NT2/D1 (cell line): ENCODE data around the gene CLASP1.
"Not testable (repeated sequence)": the region's sequence is repeated elsewhere in the genome, so short reads cannot be mapped to it uniquely, and the experiment has no call there.

ENCODE experiments used
- DNase-seq: peaks from one replicate; pipeline ENCODE4 v3.0.0-alpha.2; 2011; ENCODE audit warnings: low read depth, low spot score
- H3K27me3 ChIP-seq: 2 replicates; pipeline ENCODE4 v1.6.0; 2011; ENCODE audit warnings: mild to moderate bottlenecking; ENCODE audit not compliant: insufficient read length, insufficient read depth
- H3K36me3 ChIP-seq: 2 replicates; pipeline ENCODE4 v1.6.1; 2011; ENCODE audit warnings: mild to moderate bottlenecking, low read length, mixed read lengths; ENCODE audit not compliant: insufficient read depth, insufficient read length
- H3K4me1 ChIP-seq: 2 replicates; pipeline ENCODE4 v1.5.1; 2011; ENCODE audit not compliant: insufficient read depth, insufficient read length
- H3K4me3 ChIP-seq: 2 replicates; pipeline ENCODE4 v1.5.1; 2011; ENCODE audit warnings: low read depth; ENCODE audit not compliant: insufficient read length
- H3K9ac ChIP-seq: 2 replicates; pipeline ENCODE4 v1.6.0; 2011; ENCODE audit warnings: low read depth; ENCODE audit not compliant: insufficient read length
- H3K9me3 ChIP-seq: 2 replicates; pipeline ENCODE4 v1.5.1; 2011; ENCODE audit warnings: mild to moderate bottlenecking, low read length; ENCODE audit not compliant: insufficient read depth
- SUZ12 ChIP-seq: IDR thresholded peaks from 2 replicates; pipeline ENCODE4 v1.6.1; 2011; ENCODE audit not compliant: insufficient read length, insufficient read depth; ENCODE audit errors: extremely low read depth
- YY1 ChIP-seq: IDR thresholded peaks from 2 replicates; pipeline ENCODE4 v1.6.1; 2011; ENCODE audit not compliant: insufficient read length, insufficient read depth
- ZNF274 ChIP-seq: IDR thresholded peaks from 2 replicates; pipeline ENCODE4 v1.6.1; 2011; ENCODE audit warnings: mild to moderate bottlenecking, low read depth, low read length

Gene CLASP1

DNA sequence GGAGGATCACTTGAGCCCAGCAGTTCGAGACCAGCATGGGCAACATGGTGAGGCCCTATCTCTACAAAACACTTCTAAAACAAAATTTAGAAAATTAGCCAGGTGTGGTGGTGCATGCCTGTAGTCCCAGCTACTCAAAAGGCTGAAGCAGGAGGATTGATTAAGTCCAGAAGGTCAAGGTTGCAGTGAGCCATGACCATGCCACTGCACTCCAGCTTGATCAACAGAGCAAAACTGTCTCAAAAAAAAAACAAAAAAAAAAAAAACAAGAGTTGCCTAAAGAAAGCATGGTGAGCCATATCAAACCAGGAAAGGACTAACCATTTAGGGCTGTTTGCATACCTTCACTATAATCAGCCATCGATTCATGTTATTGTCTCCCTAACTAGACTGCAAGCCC lies 4.5 kb downstream of the CLASP1 start:
- Histone ChIP-seq H3K9ac (no peak overlapping the region), H3K4me1 (no peaks in the 10 kb centered on the region), H3K4me3 (no peak overlapping the region), H3K9me3 (no peaks in the 10 kb centered on the region), H3K27me3 (no peaks in the 10 kb centered on the region), H3K36me3 (peaks cover 6% of the 10 kb centered on the region)
- DNase-seq = no peak
- no peak for TF ChIP-seq YY1
- TF ChIP-seq SUZ12 = no peak
- no peak for TF ChIP-seq ZNF274

DNA sequence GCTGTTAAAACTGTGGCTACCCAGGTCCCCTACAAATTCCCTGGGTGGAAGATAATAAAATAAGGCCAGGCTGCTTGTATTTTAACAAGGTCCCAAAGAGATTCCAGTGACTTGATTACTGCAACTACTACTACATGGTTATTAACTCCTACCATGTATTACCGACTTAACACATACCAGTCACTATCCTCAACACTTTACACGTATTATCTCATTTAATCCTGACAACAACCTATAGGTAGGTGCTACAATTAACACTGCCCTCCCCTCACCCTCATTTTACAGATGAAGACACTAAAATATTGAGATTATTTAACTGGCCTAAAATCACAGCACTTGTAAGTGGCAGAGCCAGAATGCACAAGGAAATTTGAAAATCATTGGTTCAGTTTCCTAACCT lies 5.4 kb downstream of the CLASP1 start:
- H3K4me3 ChIP-seq = no peak overlapping the region
- no peak for TF ChIP-seq SUZ12
- no peak for TF ChIP-seq ZNF274
- no peak for TF ChIP-seq YY1
- DNase-seq = no peak
- H3K9me3 ChIP-seq = no peaks in the 10 kb centered on the region; the same call in 1 of the 2 replicates
- no peak overlapping the region for H3K9ac ChIP-seq
- peaks cover 6% of the 10 kb centered on the region for H3K36me3 ChIP-seq
- H3K27me3 ChIP-seq = no peaks in the 10 kb centered on the region
- no peaks in the 10 kb centered on the region for H3K4me1 ChIP-seq

DNA sequence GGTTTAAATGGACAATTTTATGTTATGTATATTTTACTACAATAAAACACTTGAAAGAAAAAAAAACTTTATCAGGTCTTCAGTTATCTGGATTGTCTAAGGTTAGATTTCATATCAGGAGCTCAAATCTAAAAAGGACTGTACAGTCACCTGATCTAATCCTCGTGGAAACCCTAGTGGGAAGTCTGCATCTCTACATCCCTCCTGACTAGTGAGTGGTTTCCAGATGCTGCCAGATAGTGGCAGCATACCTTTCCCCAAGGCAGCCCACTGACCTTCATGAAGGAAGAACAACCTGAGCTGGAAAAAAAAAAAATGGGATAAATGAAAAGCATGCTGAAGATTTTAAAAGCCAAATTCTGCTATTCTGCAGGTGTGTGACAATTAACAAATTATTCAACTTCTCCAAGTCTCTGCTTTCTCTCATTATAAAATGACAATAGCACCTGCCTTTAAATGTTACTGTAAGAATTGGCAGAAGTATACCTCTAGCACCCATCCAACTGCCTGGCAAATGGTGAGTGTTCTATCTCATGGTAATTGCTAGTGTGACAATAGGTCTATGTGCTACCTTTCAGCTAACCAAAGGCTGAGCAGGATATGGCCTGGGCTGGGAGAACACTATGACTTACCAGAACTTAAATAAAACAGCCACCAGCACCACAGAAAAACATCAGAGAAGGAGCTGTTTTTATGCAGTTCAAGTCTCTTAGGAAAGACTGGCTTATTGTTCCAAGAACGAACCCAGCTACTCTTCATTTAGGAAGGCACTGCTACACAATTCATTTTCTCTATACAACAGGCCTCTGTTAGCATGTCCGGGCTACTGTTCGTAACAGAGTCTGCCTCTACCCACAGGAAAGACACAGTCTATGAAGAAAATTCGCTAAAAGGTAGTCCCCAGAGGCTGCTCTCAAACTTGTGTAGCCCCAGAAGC lies 8.6 kb downstream of the CLASP1 start:
- no peak overlapping the region for H3K9ac ChIP-seq
- TF ChIP-seq ZNF274 (no peak), YY1 (no peak), SUZ12 (no peak)

DNA sequence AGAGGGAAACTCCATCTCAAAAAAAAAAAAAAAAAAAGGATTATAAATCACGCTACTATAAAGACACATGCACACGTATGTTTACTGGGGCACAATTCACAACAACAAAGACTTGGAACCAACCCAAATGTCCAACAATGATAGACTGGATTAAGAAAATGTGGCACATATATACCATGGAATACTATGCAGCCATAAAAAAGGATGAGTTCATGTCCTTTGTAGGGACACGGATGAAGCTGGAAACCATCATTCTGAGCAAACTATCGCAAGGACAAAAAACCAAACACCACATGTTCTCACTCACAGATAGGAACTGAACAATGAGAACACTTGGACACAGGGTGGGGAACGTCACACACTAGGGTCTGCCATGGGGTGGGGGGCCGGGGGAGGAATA lies 9.4 kb downstream of the CLASP1 start:
- peaks cover 20% of the 10 kb centered on the region for H3K9me3 ChIP-seq
- DNase-seq, H3K27me3 ChIP-seq, H3K36me3 ChIP-seq, H3K4me3 ChIP-seq, H3K4me1 ChIP-seq, H3K9ac ChIP-seq: not testable (repeated sequence)

More for the DNA sequence above, 8.6 kb downstream of the CLASP1 start:
- H3K27me3 ChIP-seq = no peaks in the 10 kb centered on the region
- no peaks in the 10 kb centered on the region for H3K4me1 ChIP-seq
- no peak for DNase-seq
- no peak overlapping the region for H3K4me3 ChIP-seq
- peaks cover 6% of the 10 kb centered on the region for H3K36me3 ChIP-seq
- peaks cover 20% of the 10 kb centered on the region for H3K9me3 ChIP-seq

DNA sequence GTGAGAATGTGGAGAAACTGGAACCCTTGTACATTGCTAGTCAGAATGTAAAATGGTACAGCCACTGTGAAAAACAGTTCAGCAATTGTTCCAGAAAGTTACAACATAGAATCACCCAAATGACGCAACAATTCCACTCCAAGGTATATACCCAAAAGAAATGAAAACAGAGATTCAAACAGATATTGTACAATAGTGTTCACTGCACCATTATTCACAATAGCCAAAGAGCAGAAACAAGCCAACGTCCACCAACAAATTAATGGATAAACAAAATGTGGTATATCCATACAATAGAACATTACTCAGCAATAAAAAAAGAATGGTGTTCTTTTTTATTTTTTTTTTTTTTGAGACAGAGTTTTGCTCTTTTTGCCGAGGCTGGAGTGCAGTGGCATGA lies 10.9 kb downstream of the CLASP1 start:
- no peak for DNase-seq
- H3K27me3 ChIP-seq = no peaks in the 10 kb centered on the region
- no peak overlapping the region for H3K9ac ChIP-seq
- no peak for TF ChIP-seq SUZ12
- TF ChIP-seq YY1 = no peak
- TF ChIP-seq ZNF274 = no peak
- peaks cover 20% of the 10 kb centered on the region for H3K9me3 ChIP-seq
- H3K4me1 ChIP-seq = no peaks in the 10 kb centered on the region
- H3K4me3 ChIP-seq = no peak overlapping the region
- peaks cover 6% of the 10 kb centered on the region for H3K36me3 ChIP-seq

DNA sequence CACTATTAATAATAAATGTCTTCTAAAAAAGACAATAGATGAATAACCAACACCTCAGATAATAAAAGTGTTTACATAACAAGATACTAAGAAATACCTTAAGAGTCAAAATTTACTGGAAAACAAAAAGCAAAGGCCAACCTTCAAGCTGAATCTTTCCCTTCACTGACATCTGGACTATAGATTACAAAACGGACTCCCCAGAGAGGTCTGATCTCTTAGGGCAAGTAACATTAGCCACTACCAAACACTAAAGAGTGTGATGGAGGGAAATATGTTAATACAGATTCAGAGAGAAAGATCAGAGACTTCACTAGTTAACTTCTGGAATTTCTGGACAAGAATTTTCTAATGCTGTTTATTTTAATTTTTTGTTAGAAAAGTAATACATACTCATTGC lies 13.9 kb downstream of the CLASP1 start:
- no peak overlapping the region for H3K9ac ChIP-seq
- H3K4me3 ChIP-seq = no peak overlapping the region
- H3K36me3 ChIP-seq = no peaks in the 10 kb centered on the region
- no peak for DNase-seq
- H3K4me1 ChIP-seq = no peaks in the 10 kb centered on the region
- TF ChIP-seq SUZ12 (no peak), ZNF274 (no peak), YY1 (no peak)
- peaks cover 20% of the 10 kb centered on the region for H3K9me3 ChIP-seq
- H3K27me3 ChIP-seq = no peaks in the 10 kb centered on the region

DNA sequence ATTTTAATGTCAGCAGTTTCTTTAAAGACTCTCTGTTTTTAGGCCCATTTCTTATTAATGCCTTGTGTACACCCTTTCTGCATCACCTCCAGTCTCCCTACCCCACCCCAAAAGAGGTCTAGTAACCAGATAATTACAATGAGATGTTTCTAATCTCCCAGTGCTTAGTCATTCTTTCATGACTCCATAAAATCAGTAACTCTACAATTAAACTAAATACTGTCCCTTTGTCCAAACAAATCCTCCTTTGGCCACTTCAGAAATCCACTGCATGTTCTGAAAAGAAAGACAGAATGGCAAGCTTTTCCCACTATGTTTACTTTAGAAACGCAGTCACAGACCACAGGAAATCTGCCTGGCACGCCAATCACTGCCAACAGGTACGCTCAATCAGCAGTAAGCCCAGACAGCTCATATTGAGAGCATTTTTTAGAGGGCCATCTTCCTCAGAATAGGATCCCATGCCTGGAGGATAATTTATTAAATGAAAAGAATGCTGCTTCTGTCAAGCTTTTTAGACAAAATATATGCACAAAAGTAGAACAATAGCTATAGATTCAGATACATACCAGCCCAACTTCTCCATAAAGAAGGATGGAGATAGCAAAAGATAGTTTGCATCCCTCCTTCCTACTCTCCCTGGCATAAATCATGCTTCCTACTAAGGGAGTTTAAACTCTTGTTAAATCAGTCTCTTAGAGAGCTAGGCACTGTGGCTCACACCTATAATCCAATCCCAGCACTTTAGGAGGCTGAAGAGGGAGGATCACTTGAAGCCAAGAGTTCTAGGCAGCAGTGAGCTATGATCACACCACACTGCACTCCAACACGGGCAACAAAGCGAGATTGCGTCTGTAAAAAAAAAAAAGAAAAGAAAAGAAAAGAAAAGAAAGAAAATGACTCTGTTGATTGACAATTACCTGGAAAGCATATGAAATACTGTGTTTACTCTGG lies 14.6 kb downstream of the CLASP1 start:
- Histone ChIP-seq H3K4me3 (no peak overlapping the region), H3K4me1 (no peaks in the 10 kb centered on the region), H3K36me3 (no peaks in the 10 kb centered on the region), H3K9ac (no peak overlapping the region), H3K27me3 (no peaks in the 10 kb centered on the region), H3K9me3 (peaks cover 20% of the 10 kb centered on the region)
- TF ChIP-seq ZNF274 (no peak), SUZ12 (no peak), YY1 (no peak)
- DNase-seq = no peak
